NOMO-1 (cell line): ENCODE measurements around the gene POR.
A peak's percentile ranks its signal among the peaks of the same experiment; 100 is the strongest.

Experiments used
- DNase-seq, 2 experiments: peaks; one replicate each; lab custom pipeline; 2025; ENCODE audit not compliant: unreplicated experiment in 2 of 2; lab: John Stamatoyannopoulos, UW

Gene POR

DNA sequence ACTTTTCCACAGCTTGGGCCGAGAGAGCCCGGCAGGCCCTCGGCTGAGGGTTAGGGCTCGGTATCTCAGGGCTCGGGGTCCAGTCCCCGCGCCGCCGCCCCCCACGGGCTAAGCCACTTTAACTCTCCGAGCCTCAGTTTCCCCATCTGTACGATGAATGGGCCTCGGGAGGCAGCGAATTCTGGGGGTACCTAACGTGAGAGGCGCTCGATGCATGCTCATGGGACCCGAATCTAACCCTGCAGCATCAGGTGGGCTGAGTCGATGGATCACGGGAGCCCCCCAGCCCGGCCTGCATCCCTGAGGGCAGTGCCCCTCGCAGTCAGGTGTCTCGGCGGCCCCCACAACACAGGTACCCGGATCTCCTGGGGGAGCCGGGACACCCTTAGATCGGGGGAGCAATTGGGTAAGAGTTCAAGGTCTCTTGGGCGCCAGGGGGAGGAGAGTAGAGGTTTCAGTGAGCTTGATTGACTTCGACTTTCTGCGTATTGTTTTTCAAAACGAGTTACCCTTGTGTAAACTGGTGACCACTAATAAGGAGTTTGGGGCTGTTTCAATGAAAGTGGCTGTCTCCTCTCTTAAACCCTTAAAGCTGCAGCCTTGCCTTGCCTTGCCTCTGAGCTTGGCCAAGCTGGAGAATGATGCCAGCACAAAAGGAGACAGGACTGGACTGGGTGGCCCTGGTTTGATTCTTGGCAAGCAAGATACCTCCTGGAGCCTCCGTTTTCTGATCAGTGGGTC is 631 bp downstream of the POR start:
- DNase-seq, result peak; percentile 75 to 77

DNA sequence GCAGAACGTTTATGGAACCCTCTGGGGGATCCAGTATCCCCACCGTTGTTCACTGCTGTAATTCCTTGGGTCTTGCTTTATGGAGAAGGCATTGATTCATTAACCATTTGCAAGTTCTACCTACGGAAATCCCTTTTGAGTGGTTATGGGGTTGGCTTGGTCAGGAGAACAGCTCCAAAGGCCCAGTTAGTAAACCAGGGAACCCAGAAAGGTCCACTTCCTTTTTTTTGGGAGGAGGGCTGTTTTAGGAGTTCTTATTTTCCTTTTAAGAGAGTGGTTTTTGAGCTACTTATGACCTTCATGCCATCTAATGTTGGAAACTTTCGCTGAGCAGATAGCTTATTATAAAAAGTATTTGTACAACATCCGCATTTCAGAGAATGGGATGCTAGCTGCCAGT is 1.3 kb downstream of the POR start:
- DNase-seq, result peak; percentile 44 to 75

DNA sequence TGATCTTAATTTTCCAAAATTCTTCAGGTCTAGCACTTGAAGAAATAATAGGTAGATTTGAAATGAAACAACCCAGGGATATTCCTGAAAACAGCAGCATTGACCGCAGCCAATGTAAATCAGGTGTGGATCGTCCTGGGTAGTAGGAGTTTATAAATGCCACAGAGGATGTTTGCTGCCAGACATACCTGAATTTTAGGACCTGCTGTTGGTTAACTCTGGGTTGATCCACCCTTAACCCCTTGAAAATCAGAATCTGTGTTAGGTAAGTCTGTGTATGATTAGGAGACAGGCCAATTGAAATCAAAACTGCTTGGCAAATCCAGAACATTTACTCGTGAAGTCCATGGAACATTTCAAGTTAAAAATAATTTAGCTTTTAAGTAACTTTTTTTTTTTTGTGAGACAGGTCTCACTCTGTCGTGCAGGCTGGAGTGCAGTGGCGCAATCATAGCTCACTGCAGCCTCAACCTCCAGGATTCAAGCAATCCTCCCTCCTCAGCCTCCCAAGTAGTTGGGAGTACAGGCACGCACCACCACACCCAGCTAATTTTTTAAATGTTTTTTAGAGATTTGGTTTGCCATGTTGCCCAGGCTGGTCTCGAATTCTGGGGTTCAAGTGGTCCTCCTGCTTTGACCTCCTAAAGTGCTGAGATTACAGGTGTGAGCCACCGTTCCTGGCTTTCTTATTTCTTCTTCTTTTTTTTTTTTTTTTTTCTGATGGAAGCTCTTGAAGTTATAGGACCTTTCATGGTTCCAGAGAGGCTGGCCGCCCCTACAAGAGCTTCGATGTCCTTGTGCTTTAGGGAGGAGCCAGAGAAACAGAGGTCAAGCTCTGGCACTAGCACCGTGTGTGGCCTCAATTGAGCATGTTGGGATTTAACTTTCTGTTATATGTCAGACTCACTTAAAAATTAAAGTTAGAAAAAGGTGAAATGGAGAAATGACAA is 2.0 kb downstream of the POR start:
- no peak for DNase-seq

DNA sequence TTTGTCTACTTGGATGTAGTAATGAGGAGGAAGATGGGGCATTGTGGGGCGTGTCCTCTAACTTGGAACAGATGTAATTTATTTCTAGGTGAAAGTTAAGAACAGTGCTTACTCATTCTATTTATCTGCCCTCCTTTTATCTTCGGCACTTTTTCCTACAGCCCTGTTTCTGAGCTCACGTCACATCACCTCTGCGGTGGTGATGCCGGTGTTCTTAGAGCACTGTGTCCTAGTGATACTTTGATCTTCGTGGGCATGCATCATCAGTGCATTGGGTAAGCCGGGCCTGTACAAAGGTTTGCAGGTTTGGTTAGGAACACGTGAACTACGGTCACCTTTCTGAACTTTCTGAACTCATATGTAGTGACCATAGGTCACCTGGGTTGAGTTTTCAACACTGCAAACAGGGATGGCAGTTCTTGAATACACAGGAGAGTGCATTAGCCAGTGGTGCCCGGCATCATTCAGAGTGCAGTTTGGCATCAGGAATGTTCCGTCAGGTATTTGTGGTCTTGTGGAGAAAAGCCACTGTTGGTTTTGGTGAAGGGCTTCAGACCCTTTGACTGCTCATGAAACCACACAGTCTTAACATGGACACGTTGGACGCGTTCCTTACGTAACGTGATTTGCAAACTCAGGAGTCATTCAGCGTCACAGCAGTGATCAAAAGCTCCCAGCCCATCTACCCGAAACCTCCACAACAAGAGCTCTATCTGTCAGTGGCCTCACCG is 5.6 kb downstream of the POR start:
- DNase-seq, result no peak

DNA sequence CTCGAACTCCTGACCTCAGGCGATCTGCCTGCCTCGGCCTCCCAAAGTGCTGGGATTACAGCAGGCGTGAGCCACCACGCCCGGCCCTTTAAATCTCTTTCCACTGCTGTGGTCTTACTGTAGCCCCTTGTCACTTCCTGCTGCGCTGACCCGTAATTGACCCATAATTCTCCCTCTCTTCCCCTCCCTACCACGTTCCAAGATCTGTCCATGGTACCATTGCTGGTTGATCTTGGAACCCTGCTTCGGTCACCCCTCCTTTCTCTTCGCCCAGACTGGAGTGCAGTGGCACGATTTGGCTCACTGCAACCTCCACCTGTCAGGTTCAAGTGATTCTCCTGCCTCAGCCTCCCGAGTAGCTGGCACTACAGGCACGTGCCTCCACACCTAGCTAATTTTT is 6.5 kb downstream of the POR start:
- DNase-seq, result peak in 1 of 2 experiments; percentile 23

DNA sequence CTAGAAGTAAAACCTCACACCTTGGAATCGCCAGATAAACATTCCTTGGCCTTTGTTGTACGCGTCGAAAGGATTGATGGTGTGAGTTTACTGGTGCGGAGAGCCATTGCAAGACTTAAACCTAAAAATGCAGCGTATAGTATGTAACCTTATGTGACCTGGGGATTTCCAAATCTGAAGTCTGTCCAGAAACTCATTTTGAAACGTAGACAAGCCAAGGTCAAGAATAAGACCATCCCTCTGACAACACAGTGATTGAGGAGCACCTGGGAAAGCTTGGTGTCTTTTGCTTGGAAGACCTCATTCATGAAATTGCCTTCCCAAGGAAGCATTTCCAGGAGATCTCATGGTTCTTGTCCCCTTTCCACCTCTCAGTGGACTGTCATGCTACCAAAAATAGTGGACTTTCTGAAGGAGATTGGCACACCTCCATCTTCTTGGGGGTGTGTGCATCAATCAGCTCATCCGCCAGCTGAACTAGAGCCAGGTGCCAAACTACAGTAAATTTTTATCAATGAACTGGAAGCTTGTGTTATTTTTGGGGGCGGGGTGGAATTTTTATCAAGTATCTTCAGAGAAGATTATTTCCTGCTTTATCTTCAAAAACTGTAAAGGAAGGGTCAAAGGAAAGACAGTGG is 8.1 kb downstream of the POR start:
- DNase-seq, result no peak

DNA sequence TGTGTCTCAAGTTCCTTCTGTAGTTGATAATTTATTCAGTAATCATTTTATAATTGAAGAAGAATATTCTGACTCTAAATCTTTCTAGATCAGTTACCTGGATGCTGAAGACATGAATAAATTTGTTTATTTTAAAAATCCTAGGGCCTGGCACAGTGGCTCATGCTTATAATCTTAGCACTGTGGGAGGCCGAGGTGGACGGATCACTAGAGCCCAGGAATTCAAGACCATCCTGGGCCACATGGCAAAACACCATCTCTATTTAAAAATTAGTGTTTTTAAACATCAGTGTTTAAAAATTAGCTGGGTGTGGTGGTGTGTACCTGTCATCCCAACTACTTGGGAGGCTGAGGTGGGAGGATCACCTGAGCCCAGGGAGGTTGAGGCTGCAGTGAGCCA is 9.3 kb downstream of the POR start:
- DNase-seq, result no peak

DNA sequence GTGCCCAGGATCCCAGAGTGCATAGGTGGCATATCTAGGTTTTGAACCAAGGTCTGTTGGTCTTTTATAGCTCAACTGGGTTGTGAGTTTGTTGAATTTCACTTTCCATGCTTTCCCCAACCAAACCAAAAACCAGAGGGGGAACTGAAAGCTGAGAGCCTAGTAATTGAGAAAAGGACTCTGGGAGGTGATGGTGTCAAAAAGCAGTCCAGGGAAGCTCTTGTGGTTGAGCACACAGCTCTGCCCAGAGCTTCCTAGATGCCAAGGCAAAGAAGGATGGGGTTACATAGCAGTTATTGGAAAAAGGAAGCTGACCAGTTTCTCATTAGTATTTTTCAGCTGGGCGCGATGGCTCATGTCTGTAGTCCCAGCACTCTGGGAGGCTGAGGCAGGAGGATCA is 9.9 kb downstream of the POR start:
- DNase-seq, result peak; percentile 90 to 96

DNA sequence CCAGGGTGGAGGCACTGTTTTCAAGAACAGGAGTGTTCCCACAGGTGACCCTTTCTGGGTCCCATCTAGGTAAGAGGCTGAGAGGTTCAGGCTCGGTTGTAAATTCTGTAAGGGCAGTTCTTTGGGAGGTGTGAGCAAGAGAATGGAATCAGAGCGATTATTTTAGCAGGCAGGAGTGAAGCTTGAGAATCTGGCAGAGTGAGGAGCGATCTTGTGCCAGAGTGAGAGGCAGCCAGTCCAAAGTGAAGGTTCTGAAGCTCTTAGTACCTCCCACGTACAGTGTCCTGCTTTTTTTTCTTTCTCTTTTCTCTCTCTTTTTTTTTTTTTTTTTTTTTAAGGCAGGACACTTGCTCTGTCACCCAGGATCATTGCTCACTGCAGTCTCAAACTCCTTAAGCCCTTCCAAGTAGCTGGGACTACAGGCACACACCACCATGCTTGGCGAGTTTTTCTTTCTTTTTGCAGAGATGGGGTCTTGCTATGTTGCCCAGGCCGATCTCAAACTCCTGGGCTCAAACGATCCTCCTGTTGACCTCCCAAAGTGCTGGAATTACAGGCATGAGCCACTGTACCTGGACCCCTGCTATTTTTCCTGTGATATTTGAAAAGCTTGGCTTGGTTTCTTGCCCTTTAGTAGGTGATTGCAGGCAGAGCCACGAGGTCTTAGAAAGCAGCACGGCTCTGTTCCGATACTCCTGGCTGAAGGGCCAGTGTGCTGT is 10.9 kb downstream of the POR start:
- no peak for DNase-seq

DNA sequence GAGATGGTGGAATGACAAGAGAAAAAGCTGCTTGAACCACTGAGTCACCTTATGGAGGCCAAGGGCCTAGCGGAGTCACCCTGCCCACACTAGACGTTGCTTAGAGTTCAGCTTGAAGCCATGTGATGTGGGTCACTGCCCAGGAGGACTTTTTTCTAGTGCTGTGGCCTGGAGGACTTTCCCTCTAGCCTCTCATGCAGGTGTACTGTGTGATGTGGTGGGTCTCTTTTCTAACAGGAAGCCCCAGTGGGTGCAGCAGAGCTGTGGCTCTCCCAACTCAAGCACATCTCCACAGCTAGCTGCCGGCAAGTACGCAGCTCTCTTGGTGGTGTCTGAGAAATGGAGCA is 13.6 kb downstream of the POR start:
- DNase-seq, result no peak

DNA sequence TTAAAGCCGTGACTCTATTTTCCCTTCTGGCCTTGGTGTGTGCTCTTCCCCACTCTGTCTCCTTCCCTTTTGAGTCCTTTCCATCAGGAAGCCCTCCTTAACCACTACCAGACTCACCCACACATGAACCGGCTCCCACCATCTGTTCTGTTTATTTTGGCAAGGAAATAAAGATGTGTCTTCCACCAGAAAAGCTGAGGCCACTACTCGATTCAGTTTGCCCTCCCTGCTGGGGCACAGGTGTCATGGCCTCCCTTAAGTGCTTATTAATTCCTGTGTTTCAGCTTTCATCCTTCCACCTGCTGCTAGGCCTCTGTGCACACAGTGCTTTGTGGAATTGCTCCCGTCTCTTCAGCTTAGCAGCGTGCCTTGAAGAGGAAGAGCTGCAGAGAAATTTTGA is 16.7 kb downstream of the POR start:
- DNase-seq, result no peak

DNA sequence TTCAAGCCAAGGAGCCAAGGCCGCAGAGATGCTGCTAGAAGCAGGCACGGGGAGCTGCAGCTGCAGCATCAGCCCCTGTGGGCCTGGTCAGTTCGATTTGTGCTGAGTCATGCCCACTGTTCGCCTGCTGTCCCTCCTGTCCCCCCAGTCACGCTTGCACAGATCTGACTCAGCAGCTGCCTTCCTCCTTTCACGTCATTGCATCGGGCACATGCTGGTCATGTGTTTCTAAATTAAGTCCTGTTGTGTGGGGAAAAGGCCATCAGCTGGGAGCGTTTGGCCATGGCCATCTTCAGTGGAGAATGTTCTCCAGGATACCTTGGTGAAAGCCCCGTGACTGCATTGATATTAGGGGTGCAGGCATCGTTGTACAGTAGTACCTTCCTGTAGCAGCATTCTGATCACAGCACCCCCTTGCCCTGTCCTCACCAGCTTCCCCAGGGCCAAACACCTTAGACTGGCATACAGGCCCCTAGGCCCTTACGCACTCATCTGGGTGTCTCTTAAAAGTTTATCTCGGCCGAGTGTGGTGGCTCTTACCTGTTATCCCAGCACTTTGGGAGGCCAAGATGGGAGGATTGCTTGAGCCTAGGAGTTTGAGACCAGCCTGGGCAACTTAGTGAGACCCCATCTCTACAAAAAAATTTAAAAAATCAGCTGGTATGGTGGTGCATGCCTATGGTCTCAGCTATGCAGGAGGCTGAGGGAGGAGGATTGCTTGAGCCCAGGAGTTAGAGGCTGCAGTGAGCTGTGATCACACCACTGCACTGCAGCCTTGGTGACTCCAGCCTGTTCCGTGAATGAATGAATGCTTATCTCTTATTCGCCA is 23.2 kb downstream of the POR start:
- no peak for DNase-seq

DNA sequence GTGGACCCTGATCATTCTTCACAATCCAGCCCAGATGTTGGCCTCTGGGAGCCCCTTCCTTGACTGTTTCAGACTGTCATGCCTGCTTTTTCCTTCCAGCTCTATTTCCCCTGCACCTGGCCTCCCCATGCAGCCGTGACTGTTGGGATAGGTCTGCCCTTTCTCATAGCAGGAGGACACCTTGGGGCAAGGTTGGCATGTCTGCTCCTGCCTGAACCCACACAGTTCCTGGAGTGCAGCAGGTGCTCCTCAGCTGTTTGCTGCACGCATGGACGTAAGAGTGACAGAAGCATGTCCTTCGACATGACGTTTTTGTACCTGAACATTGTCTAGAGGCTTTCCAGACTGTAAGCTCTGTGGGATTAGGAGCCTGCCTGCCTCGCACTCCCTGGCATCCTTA is 24.0 kb downstream of the POR start:
- no peak for DNase-seq

DNA sequence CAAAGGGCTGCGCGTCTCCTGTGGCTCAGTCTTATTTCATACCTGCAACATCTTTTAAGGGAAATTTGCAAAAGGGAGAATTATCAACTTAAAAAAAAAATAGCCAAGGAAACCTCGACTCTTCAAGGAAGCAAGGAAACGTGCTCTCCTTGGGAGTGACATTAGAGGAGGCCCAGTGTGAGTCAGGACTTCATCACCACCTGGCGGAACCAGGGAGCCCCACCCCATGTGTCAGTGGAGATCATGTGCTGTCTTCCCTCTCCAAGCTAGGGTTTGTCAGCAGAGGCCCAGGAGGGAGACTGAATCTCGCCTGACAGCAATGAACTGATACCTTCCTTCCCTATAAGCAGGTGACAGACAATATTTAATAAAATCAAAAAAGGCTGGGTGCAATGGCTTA is 28.9 kb downstream of the POR start:
- DNase-seq, result no peak

DNA sequence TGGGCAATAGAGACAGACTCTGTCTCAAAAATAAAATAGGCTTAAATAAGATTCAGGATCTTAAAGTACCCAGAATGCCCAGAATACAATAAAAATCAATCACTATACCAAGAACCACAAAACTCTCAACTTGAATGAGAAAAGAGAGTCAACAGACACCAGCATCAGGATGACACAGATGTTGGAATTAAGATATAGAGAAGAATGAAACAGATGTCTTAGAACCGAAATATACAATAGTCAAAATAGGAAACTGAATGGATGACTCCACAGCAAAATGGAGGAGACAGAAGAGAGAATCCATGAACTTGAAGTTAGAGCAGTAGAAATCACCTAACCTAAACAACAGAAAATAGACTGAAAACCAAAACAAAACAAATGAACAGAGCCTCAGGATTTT is 29.6 kb downstream of the POR start:
- no peak for DNase-seq

DNA sequence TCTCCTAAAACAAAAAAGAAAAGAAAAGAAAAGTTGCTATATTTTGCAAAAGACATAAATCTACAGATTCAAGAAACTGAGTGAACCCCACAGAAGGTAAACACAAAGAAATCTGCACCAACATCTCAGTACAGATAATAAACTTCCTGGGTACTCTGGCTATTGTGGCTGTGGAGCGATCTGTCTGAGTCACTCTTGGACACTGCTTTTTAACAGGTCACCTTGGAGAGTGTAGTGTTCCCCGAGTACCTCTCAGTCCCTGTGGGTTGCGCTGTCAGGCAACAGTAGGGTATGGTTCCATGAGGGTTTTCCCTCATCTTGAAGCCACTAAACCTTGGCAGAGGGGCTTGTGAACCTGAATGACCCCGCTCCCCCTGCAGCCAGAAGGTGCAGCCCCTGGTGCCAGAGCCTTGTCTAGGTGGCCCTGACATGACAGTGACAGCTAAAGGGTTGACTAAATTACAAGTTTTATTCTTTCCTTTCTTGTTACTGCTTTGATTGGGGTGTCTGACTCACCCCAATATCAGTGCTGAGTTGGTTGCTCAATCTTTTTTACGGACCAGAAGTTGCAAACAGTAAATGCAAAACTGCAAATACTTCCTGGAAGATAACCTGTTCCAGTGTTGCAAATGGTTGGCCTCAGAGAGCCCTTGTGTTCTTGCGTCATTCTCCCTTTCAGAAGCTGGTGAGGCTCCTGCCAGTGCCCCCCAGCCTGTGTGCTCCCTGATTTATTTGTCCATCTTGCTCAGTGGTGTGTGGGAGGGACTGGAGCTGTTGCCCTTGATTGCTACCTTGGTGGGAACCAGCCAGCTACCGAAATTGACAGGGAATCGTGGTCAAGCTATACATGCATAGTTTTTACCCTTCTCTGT is 30.6 kb downstream of the POR start:
- peak; percentile 93 to 99 for DNase-seq

DNA sequence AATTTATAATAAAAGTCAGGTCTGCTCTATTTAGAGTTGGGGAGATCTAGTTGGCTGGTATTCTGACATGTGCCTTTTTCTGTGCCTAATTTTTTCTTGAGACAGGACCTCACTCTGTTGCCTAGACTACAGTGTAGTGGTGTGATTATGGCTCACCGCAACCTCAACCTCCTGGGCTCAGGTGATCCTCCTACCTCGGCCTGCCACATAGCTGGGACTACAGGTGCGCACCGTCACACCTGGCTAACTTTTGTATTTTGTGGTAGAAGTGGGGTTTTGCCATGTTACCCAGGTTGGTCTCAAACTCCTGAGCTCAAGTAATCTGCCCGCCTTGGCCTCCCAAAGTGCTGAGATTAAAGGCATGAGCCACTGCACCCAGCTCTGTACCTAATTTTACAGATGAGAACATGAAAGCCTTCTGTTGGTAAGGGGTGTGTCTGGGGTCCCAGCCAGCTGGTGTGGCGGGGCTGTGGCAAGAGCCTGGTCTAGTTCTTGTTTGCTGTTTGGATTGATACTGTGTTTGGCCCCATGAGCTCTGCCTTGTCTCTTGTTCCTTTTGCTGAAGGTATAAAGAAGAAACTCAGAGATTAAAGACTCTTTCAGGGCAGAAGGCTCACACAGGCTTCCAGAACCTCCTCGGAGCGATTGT is 31.4 kb downstream of the POR start:
- DNase-seq, result no peak

DNA sequence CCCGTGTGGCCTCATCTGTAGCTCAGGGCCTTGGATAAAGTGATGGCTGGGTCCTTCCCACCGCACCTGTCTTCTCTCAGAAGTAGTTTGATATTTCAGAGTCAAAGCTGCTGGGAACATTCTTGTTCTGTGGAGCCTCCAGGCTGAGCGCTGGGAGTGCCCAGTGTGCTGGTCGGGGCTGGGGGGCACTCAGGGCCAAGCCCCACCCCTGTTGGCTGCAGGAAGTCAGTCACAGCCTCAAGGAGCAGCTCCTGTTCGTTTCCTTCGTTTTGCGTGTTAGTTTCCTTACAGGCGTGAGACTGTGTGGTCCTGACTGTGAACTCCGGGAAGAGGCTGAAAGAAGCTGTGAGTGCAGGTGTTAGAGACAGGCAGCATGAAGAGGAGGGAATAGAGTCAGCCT is 33.2 kb downstream of the POR start:
- no peak for DNase-seq
